Glomerular visceral epithelial cell (primary cell): ENCODE results near the gene ACTR5.

ENCODE experiments used
- DNase-seq: peaks from one replicate; pipeline ENCODE4 v3.0.0-alpha.2; 2016; ENCODE audit errors: extremely low spot score

Gene ACTR5

DNA sequence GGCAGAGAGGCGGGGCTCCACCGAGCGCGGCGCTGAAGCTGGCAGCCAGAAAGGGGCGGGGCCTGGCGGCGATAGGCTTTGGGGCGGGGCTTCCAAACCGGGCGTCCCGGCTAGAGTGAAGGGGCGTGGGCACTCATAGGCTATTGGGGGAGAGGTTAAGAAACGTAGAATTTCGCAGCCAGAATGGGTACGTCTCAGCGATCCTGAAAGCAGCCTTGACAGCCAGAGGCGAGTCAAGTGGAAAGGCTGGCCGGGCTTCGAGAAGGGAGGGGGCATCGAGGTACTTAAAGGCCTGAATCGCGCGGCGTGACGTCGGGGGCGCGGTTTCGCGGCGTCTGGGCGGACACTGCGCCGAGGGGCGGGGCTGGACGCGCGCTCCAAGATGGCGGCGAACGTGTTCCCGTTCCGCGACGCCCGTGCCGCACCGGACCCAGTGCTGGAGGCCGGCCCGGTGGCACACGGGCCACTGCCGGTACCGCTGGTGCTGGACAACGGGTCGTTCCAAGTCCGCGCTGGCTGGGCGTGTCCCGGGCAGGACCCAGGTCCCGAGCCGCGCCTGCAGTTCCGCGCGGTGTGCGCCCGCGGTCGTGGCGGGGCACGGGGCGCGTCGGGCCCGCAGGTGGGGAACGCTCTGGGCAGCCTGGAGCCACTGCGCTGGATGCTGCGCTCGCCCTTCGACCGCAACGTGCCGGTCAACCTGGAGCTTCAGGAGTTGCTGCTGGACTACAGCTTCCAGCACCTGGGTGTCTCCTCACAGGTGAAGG lies at the start of gene ACTR5:
TSS of gene ACTR5 (plus strand) at position 364 of the 764 bp plus-strand sequence. CDS start at position 383, 19 bp downstream.
- DNase-seq: peak; percentile 95

DNA sequence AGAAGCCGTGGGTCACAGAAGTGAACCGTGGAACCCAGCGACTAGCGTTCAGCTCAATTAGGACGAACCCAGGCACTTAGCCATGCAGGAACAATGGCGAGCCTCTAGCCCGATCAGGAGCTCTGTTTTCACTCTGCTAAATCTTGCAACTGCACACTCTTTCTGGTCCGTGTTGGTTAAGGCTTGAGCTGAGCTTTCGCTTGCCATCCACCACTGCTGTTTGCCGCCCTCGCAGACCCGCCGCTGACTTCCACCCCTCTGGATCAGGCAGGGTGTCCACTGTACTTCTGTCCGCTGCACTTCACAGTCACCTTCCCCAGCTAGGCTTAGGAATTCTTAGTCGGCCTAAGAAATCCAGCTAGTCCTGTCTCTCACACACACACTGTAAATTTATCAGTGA lies 49.7 kb upstream of the ACTR5 start:
- DNase-seq: no peak

DNA sequence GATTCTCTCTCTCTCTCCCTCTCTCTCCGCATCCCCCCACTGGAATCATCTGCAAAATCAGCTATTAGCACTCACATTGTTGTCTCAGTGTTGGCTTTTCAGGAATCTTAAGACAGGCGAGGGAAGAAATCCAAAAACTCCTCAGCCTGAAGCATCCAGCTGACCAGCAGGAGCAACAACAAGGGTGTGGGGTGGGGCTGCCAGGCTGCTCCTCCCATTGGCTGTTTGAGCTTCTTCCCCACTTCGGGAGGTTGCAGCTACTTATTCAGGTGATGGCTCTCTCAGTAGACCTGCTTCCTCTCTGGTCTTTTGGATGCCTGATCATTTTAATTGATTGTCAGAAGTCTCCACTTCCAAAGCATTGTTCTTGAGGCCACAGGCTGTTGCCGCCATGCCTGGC lies 48.1 kb upstream of the ACTR5 start:
- DNase-seq: no peak

DNA sequence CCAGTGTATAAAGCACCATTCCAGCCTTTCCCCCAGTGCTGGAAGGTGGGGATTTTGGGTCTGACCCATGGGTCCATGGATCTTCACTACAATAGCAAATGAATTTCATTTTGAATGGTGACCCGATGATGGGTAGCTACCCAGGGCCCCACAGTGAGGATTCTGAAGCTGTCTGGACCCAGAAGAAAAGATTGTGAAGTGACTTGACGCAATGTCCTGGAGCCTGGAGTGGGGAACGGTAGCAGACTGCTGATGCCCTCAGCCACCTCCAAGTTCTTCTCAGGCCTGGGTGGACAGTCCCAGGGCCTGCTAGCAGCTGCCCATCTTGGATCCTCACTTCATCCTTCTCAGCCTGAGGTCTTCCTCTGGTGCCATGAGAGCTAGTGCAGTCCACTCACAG lies 47.3 kb upstream of the ACTR5 start:
- no peak for DNase-seq

DNA sequence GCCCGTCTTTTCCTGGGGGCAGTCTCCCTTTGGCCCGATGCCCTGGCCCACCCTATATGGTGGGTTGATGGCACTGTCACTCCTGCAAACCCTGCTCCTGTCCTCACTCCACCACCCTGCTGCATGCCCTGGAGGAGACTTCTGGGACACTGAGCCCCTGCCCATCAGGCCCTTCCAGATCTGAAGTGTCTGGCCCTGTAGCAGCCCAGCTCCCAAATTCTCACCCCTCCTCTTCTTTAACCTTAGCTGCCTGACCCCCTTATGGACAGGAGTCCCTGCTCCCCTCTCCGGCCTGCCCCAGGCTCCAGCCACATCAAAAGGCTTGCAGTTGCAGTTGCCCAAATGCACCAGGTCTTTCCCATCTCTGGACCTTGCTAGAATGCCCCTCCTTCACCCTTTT lies 44.7 kb upstream of the ACTR5 start:
- DNase-seq: no peak

DNA sequence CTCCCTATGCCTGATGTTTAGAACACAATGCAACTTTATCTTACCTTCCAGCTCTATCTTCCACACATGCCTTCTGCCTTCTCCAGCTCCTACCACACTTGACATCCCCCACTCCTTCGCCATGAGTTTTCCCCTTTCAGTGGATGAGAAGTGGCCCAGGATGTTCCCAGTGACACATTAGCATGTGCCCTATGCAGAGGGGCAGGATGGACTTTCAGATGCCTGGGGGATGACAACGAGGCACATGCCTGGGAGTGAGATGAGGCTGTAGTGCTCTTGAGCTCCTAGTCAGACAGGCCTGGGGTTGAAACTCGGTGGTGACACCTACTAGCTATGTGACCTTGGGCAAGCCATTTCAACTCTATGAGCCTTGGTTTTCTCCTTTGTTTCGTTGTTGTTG lies 44.1 kb upstream of the ACTR5 start:
- no peak for DNase-seq

DNA sequence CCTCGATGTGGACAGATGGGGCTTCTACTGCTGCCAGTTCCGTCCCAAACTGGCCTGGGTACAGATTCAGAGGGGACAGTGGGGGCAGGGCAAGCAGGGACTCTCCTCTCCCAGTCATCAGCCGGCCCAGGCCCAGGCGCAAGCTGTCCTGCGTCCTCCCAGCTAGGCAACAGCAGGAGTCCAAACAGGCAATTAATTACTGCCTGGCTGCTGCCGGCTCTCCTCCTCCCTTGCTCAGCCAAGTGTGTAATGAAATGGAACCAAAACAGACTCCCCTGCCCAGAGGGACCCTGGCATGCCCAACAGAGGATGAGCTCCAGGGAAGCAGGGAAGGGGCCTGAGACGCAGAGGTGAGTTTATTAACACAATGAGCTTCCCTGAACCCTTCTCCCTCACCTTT lies 41.8 kb upstream of the ACTR5 start:
- DNase-seq: no peak

DNA sequence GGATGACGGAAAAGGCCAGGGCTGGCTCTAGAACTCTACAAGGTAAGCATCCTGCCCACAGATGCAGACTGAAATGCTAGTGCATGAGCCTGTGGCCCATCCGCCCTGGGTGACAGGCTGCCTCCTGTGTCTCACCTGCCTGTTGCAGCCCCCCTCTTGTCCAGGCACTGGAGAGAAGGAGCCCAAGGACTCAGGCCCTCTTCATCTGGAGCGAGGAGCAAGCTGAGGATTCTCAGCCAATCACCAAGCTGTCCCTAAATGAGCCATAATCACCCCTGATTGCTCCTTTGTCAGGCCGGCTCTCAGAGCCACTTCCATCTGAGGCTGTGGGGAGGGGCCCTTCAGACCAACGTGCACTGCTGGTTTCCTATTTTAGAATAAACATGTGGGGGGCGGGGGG lies 34.0 kb upstream of the ACTR5 start:
- no peak for DNase-seq

DNA sequence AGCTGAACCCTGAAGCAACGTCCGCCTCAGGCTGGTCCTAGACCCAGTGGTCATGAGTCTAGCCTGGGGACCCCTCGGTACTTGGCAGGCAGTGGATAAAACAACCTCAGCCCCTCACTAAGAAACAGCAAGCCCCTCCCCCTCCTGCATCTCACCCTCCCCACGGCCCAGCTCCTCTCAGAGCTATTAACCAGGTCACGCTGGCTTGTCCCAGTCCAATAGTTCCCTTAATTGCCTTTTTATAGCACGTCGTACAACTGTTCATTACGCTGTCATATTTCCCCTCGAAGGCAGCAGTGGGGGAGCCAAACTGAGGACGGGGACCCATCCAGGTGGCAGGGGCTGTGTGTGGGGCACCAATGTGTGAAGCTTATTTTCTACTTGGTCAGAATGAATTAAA lies 32.6 kb upstream of the ACTR5 start:
- no peak for DNase-seq

DNA sequence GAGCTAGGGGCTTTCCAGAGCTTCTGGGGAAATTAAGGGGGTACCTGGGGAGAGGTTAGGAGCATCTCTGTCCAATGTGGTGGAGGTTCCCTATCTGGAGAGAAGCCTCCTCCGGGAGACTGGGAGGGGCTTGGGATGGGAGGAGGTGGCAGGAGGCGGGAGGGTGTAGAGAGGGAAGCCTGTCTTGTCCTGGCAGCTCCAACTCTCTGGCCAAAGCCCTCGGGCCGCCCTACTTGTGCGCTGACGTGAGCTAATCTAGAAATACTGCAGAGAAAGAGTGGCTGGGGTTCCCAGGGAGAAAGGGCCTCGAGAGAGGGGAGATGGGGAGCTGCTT lies 25.6 kb upstream of the ACTR5 start:
- no peak for DNase-seq

DNA sequence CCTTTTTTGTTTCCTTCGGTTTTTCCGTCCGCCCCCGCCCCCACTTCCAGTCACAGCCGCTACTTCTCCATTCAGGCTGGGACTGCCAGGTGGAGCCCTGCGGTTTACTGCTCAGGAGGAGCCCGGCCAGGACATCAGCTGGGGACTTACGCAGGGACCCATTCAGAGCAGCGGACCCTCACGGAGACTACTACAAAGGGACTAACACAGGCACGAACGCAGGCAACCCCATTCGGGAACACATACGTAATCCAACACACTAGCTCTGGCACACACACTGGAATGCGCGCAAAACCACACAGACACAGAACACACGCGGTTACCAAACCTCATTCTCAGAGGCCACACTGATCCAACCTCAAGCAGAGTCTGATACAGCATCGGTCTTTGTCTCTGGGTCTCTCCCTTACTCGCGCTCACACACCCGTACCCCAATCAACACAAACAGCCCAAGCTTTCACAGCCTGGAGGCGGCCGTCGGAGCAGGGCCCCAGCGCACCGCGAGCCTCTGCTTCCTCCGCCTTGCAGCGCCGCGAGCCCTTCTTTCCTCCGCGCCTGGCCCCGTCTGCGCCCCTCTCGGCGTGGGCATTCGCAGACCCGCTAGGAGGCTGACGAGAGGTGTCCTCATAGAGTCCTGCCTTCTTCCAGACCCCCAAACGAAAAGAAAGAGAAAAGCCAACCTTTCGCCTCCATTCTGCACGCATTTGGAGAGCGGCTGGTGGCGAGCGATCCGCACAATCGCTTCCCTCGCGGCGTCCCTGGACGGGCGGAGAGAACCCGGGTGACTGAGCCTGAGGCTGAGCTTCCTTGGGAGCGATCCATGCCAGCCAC lies 25.0 kb upstream of the ACTR5 start:
- DNase-seq: peak; percentile 33

DNA sequence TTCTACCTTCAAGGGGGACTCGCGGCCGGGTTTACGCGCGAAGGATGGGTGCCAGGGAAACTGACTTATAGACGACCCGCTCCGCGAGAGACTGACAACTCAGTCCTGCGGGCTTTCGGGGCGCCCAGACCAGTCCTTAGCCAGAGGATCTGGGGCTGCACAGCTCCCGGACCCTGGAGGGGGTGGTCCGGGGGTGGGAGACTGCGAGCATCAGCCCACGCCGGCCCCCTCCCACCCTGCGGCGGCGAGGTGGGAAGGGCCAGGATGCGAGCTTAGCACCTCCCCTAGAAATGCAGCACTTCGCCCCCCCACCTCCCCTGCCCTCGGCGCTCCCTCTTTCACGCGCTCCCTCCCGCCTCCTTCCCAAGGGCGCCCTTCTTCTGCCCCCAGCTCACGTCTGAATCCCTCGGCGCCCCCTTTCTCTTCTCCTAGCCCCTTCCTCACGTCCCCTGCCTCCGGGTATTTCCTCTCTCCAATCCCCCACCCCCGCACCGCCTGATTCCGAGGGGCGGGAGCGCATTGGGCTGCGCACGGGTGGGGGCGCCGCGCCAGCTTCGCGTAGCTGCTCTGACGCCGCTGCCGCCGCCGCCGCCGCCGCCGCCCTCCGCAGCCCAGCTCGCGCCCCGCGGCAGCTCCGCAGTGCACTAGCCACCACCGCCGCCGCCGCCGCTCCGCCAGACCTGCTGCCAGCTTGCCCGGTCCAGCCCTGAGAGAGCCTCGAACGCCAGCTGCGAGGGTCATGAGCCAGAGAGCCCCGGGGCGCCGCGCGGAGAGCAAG lies 24.2 kb upstream of the ACTR5 start, which contains the start of gene SLC32A1:
TSS of gene SLC32A1 (plus strand) at position 639 of the 778 bp plus-strand sequence. CDS start 239 bp downstream, outside the sequence.
- DNase-seq: no peak

DNA sequence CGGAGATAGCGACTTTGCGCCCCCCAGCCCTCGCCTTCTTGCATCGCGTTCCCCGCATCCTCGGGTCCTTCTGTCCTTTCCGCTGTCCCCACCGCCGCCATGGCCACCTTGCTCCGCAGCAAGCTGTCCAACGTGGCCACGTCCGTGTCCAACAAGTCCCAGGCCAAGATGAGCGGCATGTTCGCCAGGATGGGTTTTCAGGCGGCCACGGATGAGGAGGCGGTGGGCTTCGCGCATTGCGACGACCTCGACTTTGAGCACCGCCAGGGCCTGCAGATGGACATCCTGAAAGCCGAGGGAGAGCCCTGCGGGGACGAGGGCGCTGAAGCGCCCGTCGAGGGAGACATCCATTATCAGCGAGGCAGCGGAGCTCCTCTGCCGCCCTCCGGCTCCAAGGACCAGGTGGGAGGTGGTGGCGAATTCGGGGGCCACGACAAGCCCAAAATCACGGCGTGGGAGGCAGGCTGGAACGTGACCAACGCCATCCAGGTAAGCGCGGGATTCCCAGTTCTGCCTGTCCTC lies 23.6 kb upstream of the ACTR5 start:
- DNase-seq: no peak

DNA sequence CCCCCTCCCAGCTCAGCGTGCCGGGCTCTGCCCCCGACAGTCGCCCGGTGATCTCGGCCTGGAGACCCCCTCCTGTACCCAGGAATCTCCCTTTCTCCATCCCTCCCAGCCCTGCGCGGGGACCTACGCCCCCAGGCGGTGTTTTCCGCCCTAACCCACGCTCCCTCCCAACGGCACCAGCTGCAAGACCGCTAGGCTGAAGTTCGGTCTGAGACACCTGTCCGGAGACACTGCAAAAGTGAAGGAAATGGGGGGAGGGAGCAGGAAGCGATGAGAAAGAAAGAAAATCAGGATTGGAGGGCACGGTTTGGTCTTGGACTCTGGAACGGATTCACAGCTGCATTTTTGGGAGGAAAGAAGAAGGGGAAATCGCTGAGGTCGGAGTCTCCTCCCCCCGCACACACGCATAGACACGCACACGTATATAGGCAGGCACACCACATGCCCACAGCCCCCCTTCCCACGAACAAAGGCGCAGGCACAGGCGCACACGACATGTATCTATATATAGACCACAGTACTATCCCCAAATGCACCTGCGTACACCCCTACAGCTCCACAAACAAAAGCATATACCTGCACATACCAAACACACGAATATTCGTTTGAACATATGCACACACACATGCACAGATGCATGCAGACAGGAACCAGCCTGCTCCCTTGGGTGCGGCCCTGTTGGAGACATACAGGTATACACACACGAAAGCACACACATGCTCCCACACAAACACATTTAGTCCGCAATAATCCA lies 22.9 kb upstream of the ACTR5 start:
- no peak for DNase-seq

DNA sequence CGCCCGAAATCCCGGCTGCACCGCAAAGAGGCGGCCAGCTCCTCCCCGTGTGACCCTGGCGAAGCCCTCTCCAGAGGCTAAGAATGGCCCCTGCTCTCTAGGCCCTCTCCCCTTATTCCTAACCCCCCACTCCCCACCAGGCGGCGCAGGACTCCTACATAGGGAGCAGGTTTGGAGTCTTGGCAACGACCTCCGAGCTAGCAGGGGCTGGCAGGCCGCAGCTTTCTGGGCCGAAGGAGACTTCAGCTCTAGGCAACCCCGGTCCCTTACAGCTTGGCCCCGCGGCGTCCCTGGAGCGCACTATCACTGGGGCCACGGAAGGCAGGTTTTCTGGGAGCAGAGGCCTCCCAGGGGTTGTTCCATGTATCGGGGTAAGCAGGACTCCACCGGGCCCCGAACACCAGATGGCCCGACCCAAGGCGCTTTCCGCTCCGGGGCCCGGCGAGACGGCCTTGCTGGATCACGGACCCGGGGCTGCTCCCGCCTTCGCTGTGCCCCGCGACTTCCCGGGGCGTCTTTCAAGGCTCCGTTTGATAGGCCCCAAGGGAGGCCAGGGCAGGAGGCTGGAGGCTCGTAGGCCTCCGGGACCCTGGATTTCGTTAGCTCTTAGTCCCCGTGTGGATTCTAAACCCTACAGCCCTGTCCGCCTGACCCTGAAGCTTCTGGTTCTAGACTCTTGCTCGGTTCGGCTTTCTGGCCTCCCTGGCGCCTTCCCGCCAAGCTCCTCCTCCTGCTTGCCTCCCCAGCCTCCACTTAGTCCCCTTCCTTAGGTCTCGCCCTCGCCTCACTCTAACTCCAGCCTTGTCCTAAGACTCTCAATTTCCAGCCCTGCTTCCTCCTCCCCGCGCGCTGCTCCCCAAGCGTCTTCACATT lies 22.1 kb upstream of the ACTR5 start:
- DNase-seq: peak; percentile 35

DNA sequence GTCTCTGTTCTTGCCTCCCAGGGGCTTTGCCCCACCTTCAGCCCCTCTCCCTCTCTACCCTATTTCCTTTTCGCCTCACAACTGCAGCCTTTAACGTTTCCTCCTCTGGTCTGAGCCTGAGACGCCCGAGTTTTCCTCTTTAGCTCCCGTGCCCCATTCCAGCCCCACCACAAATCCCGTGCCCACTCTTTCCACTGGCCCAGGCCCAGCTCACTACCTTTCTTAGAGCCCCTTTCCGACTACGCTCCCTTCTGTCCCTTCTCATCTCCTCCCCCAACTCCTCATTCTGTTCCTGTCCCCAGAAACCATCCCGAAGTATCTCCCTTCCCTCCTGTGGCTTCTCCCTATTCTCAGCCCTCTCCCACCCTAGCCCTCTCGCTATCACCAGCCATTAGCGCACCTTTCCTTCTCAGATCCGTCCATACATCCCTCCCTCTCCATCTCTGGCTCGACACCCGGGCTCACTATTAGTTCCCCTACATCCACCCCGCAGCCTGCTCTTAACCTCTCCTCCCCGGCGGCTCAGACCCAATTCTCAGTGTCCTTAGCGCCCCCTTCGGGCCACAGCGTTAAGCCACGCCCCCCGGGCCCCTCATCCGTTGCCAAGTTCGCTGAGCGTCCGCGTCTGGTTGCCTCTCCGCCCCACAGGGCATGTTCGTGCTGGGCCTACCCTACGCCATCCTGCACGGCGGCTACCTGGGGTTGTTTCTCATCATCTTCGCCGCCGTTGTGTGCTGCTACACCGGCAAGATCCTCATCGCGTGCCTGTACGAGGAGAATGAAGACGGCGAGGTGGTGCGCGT lies 21.3 kb upstream of the ACTR5 start:
- no peak for DNase-seq

DNA sequence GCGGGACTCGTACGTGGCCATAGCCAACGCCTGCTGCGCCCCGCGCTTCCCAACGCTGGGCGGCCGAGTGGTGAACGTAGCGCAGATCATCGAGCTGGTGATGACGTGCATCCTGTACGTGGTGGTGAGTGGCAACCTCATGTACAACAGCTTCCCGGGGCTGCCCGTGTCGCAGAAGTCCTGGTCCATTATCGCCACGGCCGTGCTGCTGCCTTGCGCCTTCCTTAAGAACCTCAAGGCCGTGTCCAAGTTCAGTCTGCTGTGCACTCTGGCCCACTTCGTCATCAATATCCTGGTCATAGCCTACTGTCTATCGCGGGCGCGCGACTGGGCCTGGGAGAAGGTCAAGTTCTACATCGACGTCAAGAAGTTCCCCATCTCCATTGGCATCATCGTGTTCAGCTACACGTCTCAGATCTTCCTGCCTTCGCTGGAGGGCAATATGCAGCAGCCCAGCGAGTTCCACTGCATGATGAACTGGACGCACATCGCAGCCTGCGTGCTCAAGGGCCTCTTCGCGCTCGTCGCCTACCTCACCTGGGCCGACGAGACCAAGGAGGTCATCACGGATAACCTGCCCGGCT lies 20.6 kb upstream of the ACTR5 start:
- no peak for DNase-seq

DNA sequence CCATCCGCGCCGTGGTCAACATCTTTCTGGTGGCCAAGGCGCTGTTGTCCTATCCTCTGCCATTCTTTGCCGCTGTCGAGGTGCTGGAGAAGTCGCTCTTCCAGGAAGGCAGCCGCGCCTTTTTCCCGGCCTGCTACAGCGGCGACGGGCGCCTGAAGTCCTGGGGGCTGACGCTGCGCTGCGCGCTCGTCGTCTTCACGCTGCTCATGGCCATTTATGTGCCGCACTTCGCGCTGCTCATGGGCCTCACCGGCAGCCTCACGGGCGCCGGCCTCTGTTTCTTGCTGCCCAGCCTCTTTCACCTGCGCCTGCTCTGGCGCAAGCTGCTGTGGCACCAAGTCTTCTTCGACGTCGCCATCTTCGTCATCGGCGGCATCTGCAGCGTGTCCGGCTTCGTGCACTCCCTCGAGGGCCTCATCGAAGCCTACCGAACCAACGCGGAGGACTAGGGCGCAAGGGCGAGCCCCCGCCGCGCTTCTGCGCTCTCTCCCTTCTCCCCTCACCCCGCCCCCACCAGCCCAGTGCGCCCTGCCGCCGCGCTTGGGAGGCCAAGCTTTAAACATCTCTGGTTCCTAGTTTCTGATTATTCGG lies 20.0 kb upstream of the ACTR5 start:
- no peak for DNase-seq
